Sigmoid colon (tissue), 4 donors: ENCODE results near the gene SLC38A3.

ENCODE experiments used
- CTCF ChIP-seq, 4 experiments: fragments of 450-650 bp in 3 of 4; fragments of 200-600 bp in 1 of 4; IDR thresholded peaks; one replicate each; pipeline ENCODE4 v1.5.1; 2016 to 2019; ENCODE audit warnings: antibody characterized with exemption in 4 of 4, mild to moderate bottlenecking in 3 of 4, moderate library complexity in 2 of 4
- POLR2A ChIP-seq, 2 donors: fragments of 450-650 bp; IDR thresholded peaks; one replicate each; pipeline ENCODE4 v1.6.1; 2016; ENCODE audit warnings: antibody characterized with exemption in 2 of 2, mild to moderate bottlenecking in 2 of 2, moderate library complexity in 2 of 2
- POLR2AphosphoS5 ChIP-seq, 4 donors: sonication (generic); formaldehyde crosslinking; IDR thresholded peaks; one replicate each; pipeline ENCODE4 v1.6.1; 2017; ENCODE audit warnings: antibody characterized with exemption in 4 of 4

GRCh38 chr3:50245251-50245745, 40.2 kb downstream of the SLC38A3 start:
- TF ChIP-seq CTCF (IDR thresholded peaks at IDR 0.05) (no peak), POLR2A (IDR thresholded peaks at IDR 0.05) (no peak), POLR2AphosphoS5 (IDR thresholded peaks at IDR 0.05) (no peak)
